Measurements from ENCODE around the gene PDE4B.
A peak's percentile ranks its signal among the peaks of the same experiment; 100 is the strongest.
"Not testable (repeated sequence)": the region's sequence is repeated elsewhere in the genome, so short reads cannot be mapped to it uniquely, and the experiment has no call there.

The PDE4B gene

GRCh38 chr1:66090859-66091457 is 298.3 kb downstream of the PDE4B start:
- peak overlapping the region; percentile 66 for H3K4me2 ChIP-seq (ENCODE audit: low read depth, low read length, poor library complexity, severe bottlenecking)

GRCh38 chr1:66095190-66095589 is 302.5 kb downstream of the PDE4B start:
- H3K4me3 ChIP-seq (ENCODE audit: low read length, poor library complexity, severe bottlenecking) = no peak overlapping the region
- no peaks in the 10 kb centered on the region for H3K9me2 ChIP-seq (replicated peaks; ENCODE audit: low read depth, low read length)
- H3K9ac ChIP-seq (ENCODE audit: low read depth, low read length, poor library complexity, severe bottlenecking) = no peak overlapping the region
- H3K4me1 ChIP-seq (ENCODE audit: insufficient read depth, low read length, poor library complexity, severe bottlenecking) = peaks cover 13% of the 10 kb centered on the region
- TF ChIP-seq CTCF (conservative IDR thresholded peaks at IDR 0.05; ENCODE audit: low read length) = no peak
- no peak for TF ChIP-seq EZH2phosphoT487 (IDR thresholded peaks at IDR 0.05; ENCODE audit: borderline replicate concordance)
- H3K36me3 ChIP-seq (ENCODE audit: insufficient read depth, low read length) = no peaks in the 10 kb centered on the region
- H3K4me2 ChIP-seq (ENCODE audit: low read depth, low read length, poor library complexity, severe bottlenecking) = no peak overlapping the region
- no peaks in the 10 kb centered on the region for H4K20me1 ChIP-seq (ENCODE audit: insufficient read depth, low read length, poor library complexity, severe bottlenecking)
- no peak overlapping the region for H2AFZ ChIP-seq (ENCODE audit: low read length)
- H3K79me2 ChIP-seq (ENCODE audit: insufficient read depth, low read length) = no peaks in the 10 kb centered on the region
- no peaks in the 10 kb centered on the region for H3K9me3 ChIP-seq (ENCODE audit: insufficient read depth, low read depth, low read length)
- H3K27me3 ChIP-seq (ENCODE audit: insufficient read depth, low read length, poor library complexity, severe bottlenecking) = no peaks in the 10 kb centered on the region
- no peaks in the 10 kb centered on the region for H3F3A ChIP-seq (ENCODE audit: low read depth)

More at GRCh38 chr1:66090859-66091457, 298.3 kb downstream of the PDE4B start:
- Histone ChIP-seq H3K79me2 (ENCODE audit: insufficient read depth, low read length) (no peaks in the 10 kb centered on the region), H4K20me1 (ENCODE audit: insufficient read depth, low read length, poor library complexity, severe bottlenecking) (no peaks in the 10 kb centered on the region), H3K9me2 (replicated peaks; ENCODE audit: low read depth, low read length) (no peaks in the 10 kb centered on the region), H3K4me1 (ENCODE audit: insufficient read depth, low read length, poor library complexity, severe bottlenecking) (peaks cover 18% of the 10 kb centered on the region), H3K9me3 (ENCODE audit: insufficient read depth, low read depth, low read length) (no peaks in the 10 kb centered on the region), H3K36me3 (ENCODE audit: insufficient read depth, low read length) (no peaks in the 10 kb centered on the region), H3K4me3 (ENCODE audit: low read length, poor library complexity, severe bottlenecking) (peak overlapping the region; percentile 43), H3K27me3 (ENCODE audit: insufficient read depth, low read length, poor library complexity, severe bottlenecking) (no peaks in the 10 kb centered on the region), H3F3A (ENCODE audit: low read depth) (no peaks in the 10 kb centered on the region), H2AFZ (ENCODE audit: low read length) (no peak overlapping the region), H3K9ac (ENCODE audit: low read depth, low read length, poor library complexity, severe bottlenecking) (no peak overlapping the region)
- no peak for TF ChIP-seq CTCF (conservative IDR thresholded peaks at IDR 0.05; ENCODE audit: low read length)
- no peak for TF ChIP-seq EZH2phosphoT487 (IDR thresholded peaks at IDR 0.05; ENCODE audit: borderline replicate concordance)

- H3K4me1 ChIP-seq (ENCODE audit: insufficient read depth, low read length, poor library complexity, severe bottlenecking); H3K9me2 ChIP-seq (replicated peaks; ENCODE audit: low read depth, low read length); H4K20me1 ChIP-seq (ENCODE audit: insufficient read depth, low read length, poor library complexity, severe bottlenecking); H3K36me3 ChIP-seq (ENCODE audit: insufficient read depth, low read length); H3K9me3 ChIP-seq (ENCODE audit: insufficient read depth, low read depth, low read length); H3K27me3 ChIP-seq (ENCODE audit: insufficient read depth, low read length, poor library complexity, severe bottlenecking); H2AFZ ChIP-seq (ENCODE audit: low read length); H3K4me3 ChIP-seq (ENCODE audit: low read length, poor library complexity, severe bottlenecking); H3F3A ChIP-seq (ENCODE audit: low read depth); H3K79me2 ChIP-seq (ENCODE audit: insufficient read depth, low read length); H3K9ac ChIP-seq (ENCODE audit: low read depth, low read length, poor library complexity, severe bottlenecking); H3K4me2 ChIP-seq (ENCODE audit: low read depth, low read length, poor library complexity, severe bottlenecking): not testable (repeated sequence)
Measured at GRCh38 chr1:66100959-66101358, 308.3 kb downstream of the PDE4B start.

GRCh38 chr1:66104076-66104475 is 311.4 kb downstream of the PDE4B start:
- not testable (repeated sequence) for H4K20me1 ChIP-seq (ENCODE audit: insufficient read depth, low read length, poor library complexity, severe bottlenecking); H2AFZ ChIP-seq (ENCODE audit: low read length); H3K9ac ChIP-seq (ENCODE audit: low read depth, low read length, poor library complexity, severe bottlenecking); H3K79me2 ChIP-seq (ENCODE audit: insufficient read depth, low read length); H3K9me2 ChIP-seq (replicated peaks; ENCODE audit: low read depth, low read length); H3K36me3 ChIP-seq (ENCODE audit: insufficient read depth, low read length); H3K4me3 ChIP-seq (ENCODE audit: low read length, poor library complexity, severe bottlenecking); H3F3A ChIP-seq (ENCODE audit: low read depth); H3K4me1 ChIP-seq (ENCODE audit: insufficient read depth, low read length, poor library complexity, severe bottlenecking); H3K27me3 ChIP-seq (ENCODE audit: insufficient read depth, low read length, poor library complexity, severe bottlenecking); H3K9me3 ChIP-seq (ENCODE audit: insufficient read depth, low read depth, low read length); H3K4me2 ChIP-seq (ENCODE audit: low read depth, low read length, poor library complexity, severe bottlenecking)

Data from Loucy (cell line).